Hepatocyte (in vitro differentiated cells): ENCODE results near the gene POLR1H. TPM values are rescaled to one million over a fixed set of nuclear protein-coding genes. Genes with fewer than 3 reads are reported as not detected.
"Not testable (repeated sequence)": the region's sequence is repeated elsewhere in the genome, so short reads cannot be mapped to it uniquely, and the experiment has no call there.

ENCODE experiments used
- DNase-seq: peaks from one replicate; pipeline ENCODE4 v3.0.0-alpha.2; 2016; ENCODE audit warnings: low spot score
- H2AFZ ChIP-seq: fragments of 200-600 bp; sonication (generic); 2 replicates; pipeline ENCODE4 v1.6.0; 2016; ENCODE audit warnings: antibody characterized with exemption, mild to moderate bottlenecking
- H3K27ac ChIP-seq: fragments of 200-600 bp; sonication (generic); 2 replicates; pipeline ENCODE4 v1.5.1; 2016; ENCODE audit warnings: mild to moderate bottlenecking
- H3K27me3 ChIP-seq: fragments of 200-600 bp; sonication (generic); 2 replicates; pipeline ENCODE4 v1.6.1; 2016
- H3K36me3 ChIP-seq: fragments of 200-600 bp; sonication (generic); replicated peaks from 2 replicates; pipeline ENCODE4 v1.5.1; 2016; ENCODE audit warnings: low read depth; ENCODE audit not compliant: insufficient read depth
- H3K4me1 ChIP-seq: fragments of 200-600 bp; sonication (generic); 2 replicates; pipeline ENCODE4 v1.5.1; 2016; ENCODE audit warnings: mild to moderate bottlenecking, moderate library complexity; ENCODE audit not compliant: insufficient read depth
- H3K4me2 ChIP-seq: fragments of 200-600 bp; sonication (generic); 2 replicates; pipeline ENCODE4 v1.6.0; 2016
- H3K4me3 ChIP-seq: fragments of 200-600 bp; sonication (generic); 2 replicates; pipeline ENCODE4 v1.5.1; 2016; ENCODE audit warnings: mild to moderate bottlenecking
- H3K79me2 ChIP-seq: fragments of 200-600 bp; sonication (generic); 2 replicates; pipeline ENCODE4 v1.6.0; 2017; ENCODE audit warnings: mild to moderate bottlenecking
- H3K9me2 ChIP-seq: fragments of 200-600 bp; sonication (generic); replicated peaks from 2 replicates; pipeline ENCODE4 v1.6.0; 2017; ENCODE audit warnings: mild to moderate bottlenecking; ENCODE audit not compliant: insufficient read depth
- H3K9me3 ChIP-seq: fragments of 200-600 bp; sonication (generic); 2 replicates; pipeline ENCODE4 v1.5.1; 2016; ENCODE audit warnings: low read depth, mild to moderate bottlenecking
- H4K20me1 ChIP-seq: fragments of 200-600 bp; sonication (generic); 2 replicates; pipeline ENCODE4 v1.6.0; 2016; ENCODE audit warnings: mild to moderate bottlenecking; ENCODE audit not compliant: insufficient read depth, poor library complexity, severe bottlenecking
- CTCF ChIP-seq: fragments of 200-600 bp; sonication (generic); IDR thresholded peaks from 2 replicates; pipeline ENCODE4 v1.5.1; 2016; ENCODE audit warnings: antibody characterized with exemption, mild to moderate bottlenecking; ENCODE audit not compliant: poor library complexity
- EZH2 ChIP-seq: fragments of 200-600 bp; sonication (generic); IDR thresholded peaks from 2 replicates; pipeline ENCODE4 v1.6.1; 2016; ENCODE audit warnings: antibody characterized with exemption, mild to moderate bottlenecking, borderline replicate concordance
- EZH2phosphoT487 ChIP-seq: fragments of 200-600 bp; sonication (generic); IDR thresholded peaks from one replicate; pipeline ENCODE4 v1.6.1; 2018; ENCODE audit warnings: antibody characterized with exemption, mild to moderate bottlenecking, low read depth, moderate library complexity; ENCODE audit not compliant: unreplicated experiment, severe bottlenecking
- WGBS: methylation state at CpG from one replicate; pipeline ENCODE4 v1.1.6; 2016; ENCODE audit warnings: low lambda C conversion rate; ENCODE audit errors: missing lambda C conversion rate; 5-methylcytosine and 5-hydroxymethylcytosine counted together
- polyA plus RNA-seq: library from polyadenylated mRNA; unstranded; fragments of >200 nt; fragmentation: Nextera tagmentation; extraction: Ambion mirVana; gene quantifications from 2 replicates; pipeline ENCODE4 v1.2.1, GENCODE V29; 2016
- total RNA-seq: library from RNA; depleted of rRNA; stranded (reverse); fragments of >200 nt; gene quantifications from 2 replicates; pipeline ENCODE4 v1.2.3, GENCODE V29; 2014

Gene POLR1H
- total and polyA plus RNA-seq, 2 experiments from 2014 or later, result 21.3 to 34.8 TPM

DNA sequence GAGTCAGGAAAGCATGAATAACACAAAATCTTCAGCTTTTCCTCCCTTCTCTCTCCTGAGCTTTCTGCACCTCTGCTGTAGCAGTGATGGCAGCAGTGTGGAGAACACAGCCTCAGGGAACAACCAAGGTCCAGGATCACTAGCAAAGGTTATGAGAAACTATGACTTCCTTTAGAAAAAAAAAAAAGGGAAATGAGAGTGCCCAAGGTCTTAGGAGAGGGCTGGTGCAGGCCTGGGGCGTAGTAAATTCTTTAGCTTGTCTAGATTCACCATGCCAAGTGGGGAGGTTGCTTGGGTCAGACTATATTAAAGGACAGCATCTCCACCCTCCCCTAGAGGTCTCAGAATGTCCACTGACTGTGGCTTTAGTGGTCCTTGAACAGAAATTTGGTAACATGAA, 40.4 kb upstream of the POLR1H start:
- H3K27ac ChIP-seq, result no peak overlapping the region
- WGBS, result 95% methylated on average over 1 of the region's 1 CpG
- H3K36me3 ChIP-seq, result no peaks in the 10 kb centered on the region
- no peaks in the 10 kb centered on the region for H3K4me1 ChIP-seq
- no peaks in the 10 kb centered on the region for H3K9me2 ChIP-seq
- no peaks in the 10 kb centered on the region for H3K79me2 ChIP-seq
- H3K4me3 ChIP-seq, result no peak overlapping the region
- no peaks in the 10 kb centered on the region for H3K27me3 ChIP-seq
- H3K9me3 ChIP-seq, result no peaks in the 10 kb centered on the region
- TF ChIP-seq EZH2phosphoT487, result no peak
- TF ChIP-seq EZH2, result no peak
- no peak for DNase-seq
- H3K4me2 ChIP-seq, result no peak overlapping the region
- no peaks in the 10 kb centered on the region for H4K20me1 ChIP-seq
- H2AFZ ChIP-seq, result no peak overlapping the region

GRCh38 chr6:30022189-30022588, 38.9 kb upstream of the POLR1H start:
- DNase-seq, result no peak
- Histone ChIP-seq H2AFZ (no peak overlapping the region), H3K27ac (no peak overlapping the region), H3K4me1 (no peaks in the 10 kb centered on the region), H3K4me2 (no peak overlapping the region), H3K27me3 (no peaks in the 10 kb centered on the region), H3K79me2 (no peaks in the 10 kb centered on the region), H3K9me2 (no peaks in the 10 kb centered on the region), H3K36me3 (no peaks in the 10 kb centered on the region), H3K9me3 (no peaks in the 10 kb centered on the region), H4K20me1 (no peaks in the 10 kb centered on the region), H3K4me3 (no peak overlapping the region)
- 92% methylated on average over 3 of the region's 3 CpGs for WGBS
- TF ChIP-seq CTCF (no peak), EZH2 (no peak), EZH2phosphoT487 (no peak)

- H3K9me3 ChIP-seq, H3K36me3 ChIP-seq, H4K20me1 ChIP-seq, H3K4me1 ChIP-seq, H3K4me3 ChIP-seq, H3K79me2 ChIP-seq, H2AFZ ChIP-seq, H3K4me2 ChIP-seq, H3K27me3 ChIP-seq, H3K9me2 ChIP-seq, H3K27ac ChIP-seq, DNase-seq: not testable (repeated sequence)
These were observed 38.4 kb upstream of the POLR1H start for GRCh38 chr6:30022712-30023111.

GRCh38 chr6:30025186-30025585, 35.9 kb upstream of the POLR1H start:
- Histone ChIP-seq H3K4me3 (no peak overlapping the region), H3K27me3 (no peaks in the 10 kb centered on the region), H3K4me1 (no peaks in the 10 kb centered on the region), H2AFZ (no peak overlapping the region), H4K20me1 (no peaks in the 10 kb centered on the region), H3K4me2 (no peak overlapping the region), H3K27ac (no peak overlapping the region), H3K9me3 (no peaks in the 10 kb centered on the region), H3K36me3 (no peaks in the 10 kb centered on the region), H3K79me2 (no peaks in the 10 kb centered on the region), H3K9me2 (no peaks in the 10 kb centered on the region)
- no peak for TF ChIP-seq EZH2phosphoT487
- TF ChIP-seq EZH2, result no peak
- no peak for DNase-seq
- WGBS, result 94% methylated on average over 1 of the region's 1 CpG

DNA sequence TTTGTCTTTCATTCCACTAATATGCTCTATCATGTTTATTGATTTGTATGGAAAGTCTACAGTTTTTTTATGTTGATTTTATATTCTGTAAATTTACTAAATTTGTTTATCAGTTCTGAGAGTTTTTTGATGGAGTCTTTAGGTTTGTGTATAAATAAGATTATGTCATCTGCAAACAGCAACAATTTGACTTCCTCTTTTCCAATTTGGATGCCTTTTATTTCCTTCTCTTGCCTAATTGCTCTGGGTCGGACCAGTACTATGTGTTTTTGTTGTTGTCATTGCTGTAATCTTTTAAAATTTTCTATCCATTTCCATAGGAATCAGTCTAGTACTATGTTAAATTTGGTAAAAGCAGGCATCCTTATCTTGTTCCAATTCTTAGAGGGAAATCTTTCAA, 31.5 kb upstream of the POLR1H start:
- no peak overlapping the region for H3K27ac ChIP-seq
- no peaks in the 10 kb centered on the region for H4K20me1 ChIP-seq
- no peaks in the 10 kb centered on the region for H3K79me2 ChIP-seq
- no peaks in the 10 kb centered on the region for H3K27me3 ChIP-seq
- H2AFZ ChIP-seq, result no peak overlapping the region
- H3K4me3 ChIP-seq, result no peak overlapping the region
- no peaks in the 10 kb centered on the region for H3K9me3 ChIP-seq
- H3K4me2 ChIP-seq, result no peak overlapping the region
- H3K36me3 ChIP-seq, result no peaks in the 10 kb centered on the region
- no peaks in the 10 kb centered on the region for H3K4me1 ChIP-seq
- TF ChIP-seq CTCF (no peak), EZH2phosphoT487 (no peak), EZH2 (no peak)
- no peak for DNase-seq
- 96% methylated on average over 1 of the region's 1 CpG for WGBS
- H3K9me2 ChIP-seq, result no peaks in the 10 kb centered on the region
